Ammon's horn (tissue), 1 donor: Measurements from ENCODE around the gene PRLH.
A peak's percentile ranks its signal among the peaks of the same experiment; 100 is the strongest.

ENCODE experiments used
- DNase-seq: peaks from one replicate; pipeline ENCODE4 v3.0.0-alpha.2; 2016; ENCODE audit warnings: low spot score

PRLH gene

GRCh38 chr2:237566401-237567235, at the start of gene PRLH:
Gene PRLH (plus strand): TSS chr2:237566574. CDS start chr2:237566574, 0 bp downstream.
- DNase-seq = no peak

GRCh38 chr2:237517163-237517562, 49.2 kb upstream of the PRLH start:
- DNase-seq = no peak

- DNase-seq = no peak
These were observed 48.4 kb upstream of the PRLH start for GRCh38 chr2:237517990-237518389.

GRCh38 chr2:237519506-237520245, 46.7 kb upstream of the PRLH start:
- DNase-seq = no peak

- DNase-seq = no peak
These were observed 46.1 kb upstream of the PRLH start for GRCh38 chr2:237520290-237520689.

GRCh38 chr2:237524631-237525030, 41.7 kb upstream of the PRLH start:
- no peak for DNase-seq

- DNase-seq = no peak
These were observed 40.7 kb upstream of the PRLH start for GRCh38 chr2:237525559-237526157.

GRCh38 chr2:237527233-237527632, 39.1 kb upstream of the PRLH start:
- DNase-seq = no peak

GRCh38 chr2:237527766-237528165, 38.6 kb upstream of the PRLH start:
- DNase-seq = no peak

GRCh38 chr2:237529452-237530402, 36.6 kb upstream of the PRLH start:
- DNase-seq = peak; percentile 43

GRCh38 chr2:237530472-237531433, 35.6 kb upstream of the PRLH start:
- DNase-seq = no peak

GRCh38 chr2:237532160-237532559, 34.2 kb upstream of the PRLH start:
- DNase-seq = no peak

GRCh38 chr2:237533668-237534161, 32.7 kb upstream of the PRLH start:
- no peak for DNase-seq

- DNase-seq = no peak
These were observed 32.0 kb upstream of the PRLH start for GRCh38 chr2:237534380-237534779.

- DNase-seq = no peak
These were observed 30.8 kb upstream of the PRLH start for GRCh38 chr2:237535385-237536082.

- DNase-seq = no peak
These were observed 30.3 kb upstream of the PRLH start for GRCh38 chr2:237536083-237536415.

GRCh38 chr2:237536617-237537016, 29.8 kb upstream of the PRLH start:
- DNase-seq = no peak

- no peak for DNase-seq
These were observed 28.2 kb upstream of the PRLH start for GRCh38 chr2:237538001-237538720.

- DNase-seq = no peak
These were observed 27.5 kb upstream of the PRLH start for GRCh38 chr2:237538901-237539300.
